IMR-90 (cell line): ENCODE results near the gene MMP24. TPM values are rescaled to one million over a fixed set of nuclear protein-coding genes. Genes with fewer than 3 reads are reported as not detected.

Experiments
- ATAC-seq: fragments of 200-7000 bp; cut with Tn5 transposase; 2 replicates; pipeline ENCODE4 v1.9.1; 2020; ENCODE audit warnings: low read depth, mild to moderate bottlenecking, moderate library complexity
- BruUV-seq: library from RNA; stranded (reverse); fragments of 400-500 nt; replicated peaks from 2 replicates; lab custom pipeline; 2021; lab: Mats Ljungman, UMichigan
- CTCF ChIA-PET: fragments of 300-600 bp; formaldehyde crosslinking; extraction: SDS; loops from one replicate; lab custom pipeline; 2021; ENCODE audit warnings: antibody characterized with exemption; lab: Yijun Ruan, JAX
- POLR2A ChIA-PET: fragments of 300-600 bp; sonication (Branson Sonifier 250); formaldehyde crosslinking; loops from one replicate; lab custom pipeline; 2022; ENCODE audit warnings: antibody characterized with exemption; ENCODE audit not compliant: unreplicated experiment; lab: Charles Lee
- DNase-seq: peaks from one replicate; pipeline ENCODE4 v3.0.0; 2013
- H2AFZ ChIP-seq: replicated peaks from 2 replicates; pipeline ENCODE3; 2013; ENCODE audit warnings: low read length, mild to moderate bottlenecking; ENCODE audit not compliant: poor library complexity
- H2AK5ac ChIP-seq: 2 replicates; pipeline ENCODE4 v1.6.1; 2013; ENCODE audit warnings: low read depth, low read length, inconsistent platforms
- H2AK9ac ChIP-seq: replicated peaks from 2 replicates; pipeline ENCODE3; 2013; ENCODE audit warnings: mild to moderate bottlenecking, low read depth, low read length, moderate library complexity; ENCODE audit not compliant: poor library complexity
- H2BK120ac ChIP-seq: 2 replicates; pipeline ENCODE4 v1.6.1; 2013; ENCODE audit warnings: low read depth, low read length, inconsistent platforms
- H2BK15ac ChIP-seq: 3 replicates; pipeline ENCODE4 v1.6.1; 2013; ENCODE audit warnings: low read depth, low read length, inconsistent platforms
- H2BK20ac ChIP-seq: 2 replicates; pipeline ENCODE4 v1.6.1; 2013; ENCODE audit warnings: low read depth, mild to moderate bottlenecking, inconsistent platforms, low read length, moderate library complexity
- H2BK5ac ChIP-seq: 2 replicates; pipeline ENCODE4 v1.6.1; 2013; ENCODE audit warnings: mild to moderate bottlenecking, low read depth, low read length, inconsistent platforms; ENCODE audit not compliant: poor library complexity, severe bottlenecking
- H3K14ac ChIP-seq: replicated peaks from 2 replicates; pipeline ENCODE4 v1.6.1; 2013; ENCODE audit warnings: low read depth, low read length, inconsistent platforms
- H3K18ac ChIP-seq: 2 replicates; pipeline ENCODE4 v1.6.1; 2013; ENCODE audit warnings: low read depth, low read length, control low read depth
- H3K23ac ChIP-seq: 2 replicates; pipeline ENCODE4 v1.6.1; 2013; ENCODE audit warnings: low read depth, low read length, inconsistent platforms
- H3K27ac ChIP-seq: 2 replicates; pipeline ENCODE4 v1.5.1; 2013; ENCODE audit warnings: mild to moderate bottlenecking, control low read depth, low read length; ENCODE audit not compliant: insufficient read depth
- H3K27me3 ChIP-seq: 2 replicates; pipeline ENCODE4 v1.6.1; 2013; ENCODE audit warnings: low read length; ENCODE audit not compliant: control insufficient read depth, insufficient read depth
- H3K36me3 ChIP-seq: 2 replicates; pipeline ENCODE4 v1.6.1; 2013; ENCODE audit warnings: low read length, mixed read lengths; ENCODE audit not compliant: control insufficient read depth, insufficient read depth
- H3K4ac ChIP-seq: 2 replicates; pipeline ENCODE4 v1.6.1; 2013; ENCODE audit warnings: low read depth, low read length, inconsistent platforms
- H3K4me1 ChIP-seq: 2 replicates; pipeline ENCODE4 v1.6.1; 2013; ENCODE audit warnings: low read length, mixed read lengths; ENCODE audit not compliant: control insufficient read depth, insufficient read depth
- H3K4me2 ChIP-seq: 2 replicates; pipeline ENCODE4 v1.6.1; 2013; ENCODE audit warnings: low read depth, mild to moderate bottlenecking, control low read depth, low read length, moderate library complexity
- H3K4me3 ChIP-seq: 2 replicates; pipeline ENCODE4 v1.5.1; 2013; ENCODE audit warnings: low read depth, mild to moderate bottlenecking, control low read depth, low read length, moderate library complexity; ENCODE audit not compliant: insufficient read depth
- H3K56ac ChIP-seq: 2 replicates; pipeline ENCODE4 v1.6.1; 2013; ENCODE audit warnings: low read length, inconsistent platforms; ENCODE audit not compliant: insufficient read depth; ENCODE audit errors: extremely low read depth
- H3K79me1 ChIP-seq, 2 experiments: 2 replicates each; pipeline ENCODE4 v1.6.1; 2013; ENCODE audit warnings: low read length in 2 of 2, inconsistent platforms in 1 of 2, low read depth in 1 of 2
- H3K9ac ChIP-seq: 2 replicates; pipeline ENCODE4 v1.6.1; 2013; ENCODE audit warnings: low read depth, low read length, control low read depth
- H3K9me1 ChIP-seq: 2 replicates; pipeline ENCODE4 v1.6.1; 2013; ENCODE audit warnings: low read length, inconsistent platforms; ENCODE audit not compliant: insufficient read depth
- H3K9me3 ChIP-seq: 2 replicates; pipeline ENCODE4 v1.6.1; 2013; ENCODE audit warnings: low read length; ENCODE audit not compliant: control insufficient read depth, insufficient read depth
- H4K20me1 ChIP-seq: 2 replicates; pipeline ENCODE4 v1.6.1; 2013; ENCODE audit warnings: low read length, inconsistent platforms; ENCODE audit not compliant: insufficient read depth
- H4K5ac ChIP-seq: 2 replicates; pipeline ENCODE4 v1.6.1; 2013; ENCODE audit warnings: mild to moderate bottlenecking, low read depth, low read length, control low read depth
- H4K8ac ChIP-seq, 2 experiments: 2 replicates each; pipeline ENCODE4 v1.6.1; 2013; ENCODE audit warnings: low read depth in 2 of 2, low read length in 2 of 2, control low read depth in 1 of 2, inconsistent platforms in 1 of 2
- H4K91ac ChIP-seq: 2 replicates; pipeline ENCODE4 v1.6.1; 2013; ENCODE audit warnings: low read depth, low read length, inconsistent platforms; ENCODE audit not compliant: insufficient read depth
- BHLHE40 ChIP-seq: fragments of 150-350 bp; IDR thresholded peaks from 2 replicates; pipeline ENCODE4 v1.6.1; 2016; ENCODE audit warnings: mild to moderate bottlenecking, low read depth, low read length
- CEBPB ChIP-seq: IDR thresholded peaks from 2 replicates; pipeline ENCODE4 v1.6.1; 2012; ENCODE audit warnings: low read depth, low read length, improper control_type of control experiment
- CHD1 ChIP-seq: IDR thresholded peaks from 2 replicates; pipeline ENCODE4 v1.6.1; 2012; ENCODE audit warnings: low read depth, low read length, improper control_type of control experiment
- CTCF ChIP-seq: conservative IDR thresholded peaks from 2 replicates; pipeline ENCODE4 v1.5.1; 2012; ENCODE audit warnings: mild to moderate bottlenecking, low read depth, low read length, improper control_type of control experiment
- ELK1 ChIP-seq: fragments of 150-350 bp; IDR thresholded peaks from 2 replicates; pipeline ENCODE4 v1.6.1; 2016; ENCODE audit warnings: low read depth, mild to moderate bottlenecking, low read length, moderate library complexity, borderline replicate concordance
- FOS ChIP-seq: fragments of 150-350 bp; IDR thresholded peaks from 2 replicates; pipeline ENCODE4 v1.6.1; 2016; ENCODE audit warnings: low read depth, low read length
- MAFK ChIP-seq: IDR thresholded peaks from 2 replicates; pipeline ENCODE4 v1.6.1; 2012; ENCODE audit warnings: low read depth, low read length, improper control_type of control experiment
- MAZ ChIP-seq: IDR thresholded peaks from 2 replicates; pipeline ENCODE4 v1.6.1; 2012; ENCODE audit warnings: low read depth, mild to moderate bottlenecking, low read length, improper control_type of control experiment, moderate library complexity, borderline replicate concordance
- NFE2L2 ChIP-seq: fragments of 150-350 bp; IDR thresholded peaks from 2 replicates; pipeline ENCODE4 v1.6.1; 2016; ENCODE audit warnings: low read depth, mild to moderate bottlenecking, low read length
- POLR2A ChIP-seq: IDR thresholded peaks from 2 replicates; pipeline ENCODE4 v1.6.1; 2012; ENCODE audit warnings: mild to moderate bottlenecking, low read depth, low read length
- RAD21 ChIP-seq: IDR thresholded peaks from 2 replicates; pipeline ENCODE4 v1.6.1; 2012; ENCODE audit warnings: low read length, improper control_type of control experiment
- RCOR1 ChIP-seq: IDR thresholded peaks from 2 replicates; pipeline ENCODE4 v1.6.1; 2012; ENCODE audit warnings: mild to moderate bottlenecking, low read length, improper control_type of control experiment; ENCODE audit not compliant: insufficient replicate concordance
- RFX5 ChIP-seq: IDR thresholded peaks from 2 replicates; pipeline ENCODE4 v1.8.0; 2012; ENCODE audit warnings: low read depth, mild to moderate bottlenecking, low read length, moderate library complexity
- SMC3 ChIP-seq: fragments of 150-350 bp; IDR thresholded peaks from 2 replicates; pipeline ENCODE4 v1.6.1; 2016; ENCODE audit warnings: low read depth, mild to moderate bottlenecking, antibody characterized with exemption, low read length, moderate library complexity
- USF2 ChIP-seq: fragments of 150-350 bp; IDR thresholded peaks from 2 replicates; pipeline ENCODE4 v1.6.1; 2017; ENCODE audit warnings: mild to moderate bottlenecking, antibody characterized with exemption, low read length, low read depth
- WGBS, 2 experiments: methylation state at CpG; one replicate each; pipeline versions ENCODE4 v1.1.5 to v1.1.7; 2013; ENCODE audit warnings: missing lambda C conversion rate in 2 of 2; ENCODE audit not compliant: insufficient read length in 1 of 2; ENCODE audit errors: extremely low coverage in 2 of 2; 5-methylcytosine and 5-hydroxymethylcytosine counted together
- dilution Hi-C: fragments of 300-500 bp; cut with HindIII; formaldehyde crosslinking; loops from one replicate; pipeline ENCODE4 v1.14.3; 2018; ENCODE audit warnings: low sequenced_read_pairs; ENCODE audit not compliant: unreplicated experiment
- in situ Hi-C: fragments of 300-500 bp; cut with MboI; formaldehyde crosslinking; loops from 3 replicates; pipeline ENCODE4 v1.14.3; 2019; ENCODE audit warnings: low sequenced_read_pairs, inconsistent platforms, mixed read lengths
- intact Hi-C: fragments of 100-400 bp; cut with micrococcal nuclease; formaldehyde crosslinking; loops from 2 replicates; pipeline ENCODE4 v1.10.0; 2022
- polyA plus RNA-seq, 3 experiments: library from polyadenylated mRNA; depleted of rRNA; stranded (reverse); fragments of >200 nt; gene quantifications; 2 replicates each; pipeline ENCODE4 v1.2.3, GENCODE V29; 2012; ENCODE audit warnings: low replicate concordance in 1 of 3
- total RNA-seq: library from RNA; depleted of rRNA; stranded (reverse); fragments of >200 nt; gene quantifications from 2 replicates; pipeline ENCODE4 v1.2.3, GENCODE V29; 2012

MMP24 gene
- total and polyA plus RNA-seq, 2 of the 4 experiments (the other 2 are of a cell fraction), result 0.36 to 0.79 TPM

- Histone ChIP-seq H3K4ac (peak overlapping the region; percentile 90), H4K20me1 (no peaks in the 10 kb centered on the region), H3K9ac (no peak overlapping the region), H2AK5ac (peak overlapping the region; percentile 96), H3K4me1 (peaks cover 43% of the 10 kb centered on the region), H3K14ac (peak overlapping the region; percentile 91), H3K27me3 (no peaks in the 10 kb centered on the region), H2BK5ac (peak overlapping the region; percentile 97), H4K8ac (peak overlapping the region; percentile 60 to 90), H3K36me3 (no peaks in the 10 kb centered on the region), H2AFZ (no peak overlapping the region), H2BK20ac (peak overlapping the region; percentile 94), H2BK15ac (peak overlapping the region; percentile 81), H3K56ac (peak overlapping the region; percentile 59; the same call in 1 of the 2 replicates), H3K9me1 (peaks cover 45% of the 10 kb centered on the region), H3K4me2 (no peak overlapping the region), H3K23ac (peak overlapping the region; percentile 80), H2BK120ac (peak overlapping the region; percentile 97), H4K5ac (peak overlapping the region; percentile 88), H2AK9ac (peak overlapping the region; percentile 15), H3K27ac (peak overlapping the region; percentile 89), H4K91ac (peak overlapping the region; percentile 95), H3K4me3 (no peak overlapping the region), H3K9me3 (no peaks in the 10 kb centered on the region), H3K79me1 (peaks cover 0 to 52% of the 10 kb centered on the region in 2 experiments; a peak in 2 of 4 replicates), H3K18ac (peak overlapping the region; percentile 89)
- dilution Hi-C loops, result no loop called here
- ChIA-PET CTCF (interaction anchor here (0.7 to 1.9 kb wide), 2 partner anchors 11 to 14 kb away, joined by 3 to 6 read pairs; no protein-coding TSS in a partner anchor), POLR2A (no interaction called here)
- ATAC-seq (no peak), DNase-seq (peak; percentile 18)
- 67% methylated on average over 1 of the region's 5 CpGs; no CpG with 5 or more reads in 1 of the 2 experiments for WGBS, 2 experiments
- intact Hi-C loops, result no loop called here
- BruUV-seq, result no TSS peak
- in situ Hi-C loops, result no loop called here
- TF ChIP-seq NFE2L2 (no peak), SMC3 (no peak), CEBPB (no peak), RCOR1 (no peak), CTCF (no peak), ELK1 (no peak), RAD21 (no peak), USF2 (no peak), RFX5 (no peak), MAZ (no peak), BHLHE40 (no peak), MAFK (no peak), POLR2A (no peak), CHD1 (no peak), FOS (no peak)
These were observed 91.1 kb downstream of the MMP24 start for GRCh38 chr20:35317416-35318210.
